HG02885 (cell line): ENCODE results near the gene LTBP1.

ENCODE experiments used
- ATAC-seq: cut with Tn5 transposase; IDR thresholded peaks from one replicate; pipeline ENCODE4 v1.9.1; 2021; ENCODE audit warnings: mild to moderate bottlenecking; ENCODE audit not compliant: unreplicated experiment, poor library complexity

LTBP1 gene

DNA sequence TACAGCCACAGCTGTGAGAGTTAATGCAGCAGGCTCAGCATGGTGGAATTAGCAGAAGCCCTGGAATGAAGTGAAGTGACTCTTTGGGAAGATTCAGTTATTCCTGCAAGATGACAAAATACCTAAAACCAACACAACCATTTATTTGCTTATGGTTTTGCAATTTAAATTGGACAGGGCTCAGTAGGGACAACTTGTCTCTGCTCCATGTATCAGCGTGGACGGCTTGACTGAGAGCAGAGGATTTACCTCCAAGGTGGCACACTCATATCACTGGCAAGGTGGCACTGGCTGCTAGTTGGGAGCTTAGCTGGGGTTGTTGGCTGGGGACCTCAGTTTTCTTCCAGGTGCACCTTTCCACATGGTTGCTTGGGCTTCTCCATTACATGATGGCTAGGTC, 58.3 kb downstream of the LTBP1 start:
- ATAC-seq: no peak

DNA sequence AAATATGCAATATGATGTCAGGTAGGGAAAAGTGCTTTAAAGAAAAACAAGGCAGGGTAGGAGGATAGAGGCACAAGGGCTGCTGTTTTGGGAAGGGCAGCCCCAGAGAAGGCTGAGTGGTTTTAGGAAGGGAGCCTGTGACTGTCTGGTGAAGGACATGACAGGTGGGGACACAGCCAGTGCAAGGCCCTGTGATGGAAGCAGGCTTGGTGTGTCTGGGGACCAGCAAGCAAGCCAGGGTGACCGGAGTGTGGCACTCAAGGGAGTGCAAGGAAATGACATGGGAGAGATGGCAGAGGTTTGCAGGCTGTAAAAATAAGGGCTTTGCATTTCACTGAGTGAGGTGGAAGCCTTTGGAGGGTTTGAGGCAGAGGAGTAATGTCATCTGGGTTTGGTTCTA, 62.0 kb downstream of the LTBP1 start:
- ATAC-seq: no peak

DNA sequence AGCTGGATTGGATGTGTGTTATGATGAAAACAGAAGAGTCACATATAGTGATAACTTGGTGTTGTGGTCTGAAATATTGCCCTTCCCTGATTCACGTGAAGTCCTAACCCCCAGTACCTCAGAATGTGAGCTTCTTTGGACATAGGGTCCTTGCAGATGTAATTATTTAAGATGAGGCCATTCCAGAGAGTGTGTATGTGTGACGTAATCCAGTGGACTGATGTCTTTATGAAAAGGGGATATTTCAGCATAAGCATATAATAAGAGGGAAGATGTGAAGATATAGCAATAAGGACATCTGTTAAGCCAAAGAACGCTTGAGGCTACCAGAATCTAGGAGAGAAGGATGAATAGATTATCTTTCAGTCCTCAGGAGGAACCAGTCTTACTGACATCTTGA, 62.5 kb downstream of the LTBP1 start:
- no peak for ATAC-seq

DNA sequence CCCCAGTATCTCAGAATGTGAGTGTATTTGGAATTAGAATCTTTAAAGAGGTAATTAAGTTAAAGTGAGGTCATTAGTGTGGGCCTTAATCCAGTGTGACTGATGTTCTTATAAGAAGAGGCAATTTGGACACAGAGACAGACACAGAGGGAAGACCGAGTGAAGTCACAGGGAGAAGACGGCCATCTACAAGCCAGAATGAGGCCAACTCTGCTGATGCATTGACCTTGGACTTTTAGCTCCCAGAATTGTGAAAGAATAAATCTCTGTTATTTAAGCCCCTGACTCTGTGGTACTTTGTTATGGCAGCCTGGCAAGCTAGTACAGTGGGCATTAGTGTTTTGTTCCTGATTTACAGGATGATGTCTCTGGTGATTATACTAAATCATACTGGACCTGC, 64.6 kb downstream of the LTBP1 start:
- no peak for ATAC-seq

DNA sequence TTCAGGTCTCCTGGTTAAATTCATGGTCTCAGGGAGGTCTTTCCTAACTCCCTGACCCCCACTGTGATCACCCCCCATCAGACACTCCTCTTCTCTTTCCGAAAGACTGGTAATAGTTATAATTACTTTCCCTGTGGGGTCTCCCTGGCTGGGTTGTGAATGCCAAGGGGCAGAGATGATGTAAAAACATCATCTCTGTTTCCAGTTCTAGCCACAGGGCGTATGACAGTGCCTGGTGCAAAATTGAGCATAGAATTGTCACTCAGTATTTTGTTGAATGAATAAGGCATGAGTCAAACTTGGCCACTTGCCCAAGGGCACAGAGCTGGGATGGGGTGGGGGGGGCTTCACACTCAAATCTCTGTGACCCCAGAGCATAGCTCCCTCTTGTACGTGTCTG, 65.2 kb downstream of the LTBP1 start:
- no peak for ATAC-seq

DNA sequence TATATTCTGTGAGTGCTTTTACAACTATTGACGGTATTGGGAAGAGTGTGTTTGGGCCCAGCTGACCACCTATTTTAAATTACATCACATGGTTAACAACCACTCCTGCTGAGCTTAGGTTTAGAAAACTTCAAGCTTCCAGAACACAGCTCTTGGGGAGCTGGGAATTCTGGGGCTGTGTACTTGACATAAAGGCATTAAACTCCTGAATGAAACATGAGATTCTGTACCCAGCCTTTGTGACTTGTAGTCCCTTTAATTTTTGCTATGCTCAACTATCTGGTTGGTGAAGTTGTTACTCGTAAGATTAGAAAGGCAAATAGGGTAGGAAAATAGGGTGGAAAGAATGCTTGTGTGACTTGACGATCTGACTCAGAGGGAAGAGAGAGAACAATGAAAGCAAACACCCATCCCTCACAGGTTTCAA, 66.9 kb downstream of the LTBP1 start:
- no peak for ATAC-seq

DNA sequence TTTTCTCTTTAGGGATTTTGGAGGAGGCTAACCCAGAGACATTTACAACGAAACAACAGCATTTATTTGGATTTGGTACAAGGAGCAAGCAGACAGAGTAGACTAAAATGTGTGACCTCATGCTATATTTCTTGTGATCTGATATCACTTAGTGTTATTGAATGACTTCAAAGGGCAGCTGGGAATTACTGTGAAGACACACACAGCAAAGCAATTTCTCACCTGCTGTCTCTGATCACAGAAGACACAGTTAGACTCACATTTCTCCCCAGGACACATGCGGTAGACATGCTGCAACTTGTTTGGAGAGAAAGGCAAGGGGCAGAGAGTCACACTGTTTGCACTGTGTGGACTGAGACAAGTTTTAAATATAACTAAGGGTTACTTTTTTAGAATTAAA, 67.5 kb downstream of the LTBP1 start:
- no peak for ATAC-seq

DNA sequence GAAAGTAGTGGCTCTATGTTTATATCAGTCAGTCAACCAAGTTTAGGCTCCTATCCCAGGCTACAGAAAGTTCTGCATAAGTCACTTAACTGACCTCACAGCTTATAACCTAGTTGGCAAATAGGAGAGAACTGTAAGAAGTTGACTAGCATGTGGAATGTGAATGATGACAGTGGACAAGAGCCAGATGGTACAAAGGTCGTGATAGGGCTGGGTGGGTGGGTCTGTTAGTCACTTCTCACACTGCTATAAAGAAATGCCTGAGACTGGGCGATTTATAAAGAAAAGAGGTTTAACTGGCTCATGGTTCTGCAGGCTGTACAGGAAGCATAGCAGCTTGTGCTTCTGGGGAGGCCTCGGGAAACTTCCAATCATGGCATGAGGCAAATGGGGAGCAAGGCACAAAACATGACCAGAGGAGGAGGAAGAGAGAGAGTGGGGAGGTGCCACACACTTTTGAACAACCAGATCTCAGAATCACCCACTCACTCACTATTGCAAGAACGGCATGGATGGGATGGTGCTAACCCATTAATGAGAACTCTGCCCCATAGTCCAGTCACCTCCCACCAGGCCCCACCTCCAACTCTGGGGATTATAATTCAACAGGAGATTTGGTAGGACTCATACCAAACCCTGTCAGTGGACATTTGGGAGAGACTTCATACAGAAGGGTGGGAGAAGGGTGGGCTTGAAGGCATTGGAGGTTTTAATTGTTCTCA, 68.8 kb downstream of the LTBP1 start:
- ATAC-seq: no peak

DNA sequence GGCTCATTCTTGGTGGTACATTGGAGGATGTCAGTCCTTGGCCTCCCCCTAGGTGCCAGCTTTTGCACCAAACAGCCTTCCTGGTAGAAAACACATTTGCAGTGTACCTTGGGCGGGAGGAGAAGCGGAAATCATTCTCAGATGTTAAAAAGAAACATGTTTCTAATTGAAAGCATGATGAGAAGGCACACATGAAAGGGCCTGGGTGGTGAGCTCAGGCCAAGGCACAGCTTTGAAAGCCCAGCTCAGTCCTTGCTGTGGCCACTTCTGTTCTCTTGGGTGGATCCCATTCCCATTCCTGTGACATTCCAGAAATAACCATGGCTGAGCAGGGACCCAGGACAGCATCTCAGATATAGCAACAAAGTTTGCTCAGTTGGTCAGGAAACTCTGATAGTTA, 71.5 kb downstream of the LTBP1 start:
- no peak for ATAC-seq

DNA sequence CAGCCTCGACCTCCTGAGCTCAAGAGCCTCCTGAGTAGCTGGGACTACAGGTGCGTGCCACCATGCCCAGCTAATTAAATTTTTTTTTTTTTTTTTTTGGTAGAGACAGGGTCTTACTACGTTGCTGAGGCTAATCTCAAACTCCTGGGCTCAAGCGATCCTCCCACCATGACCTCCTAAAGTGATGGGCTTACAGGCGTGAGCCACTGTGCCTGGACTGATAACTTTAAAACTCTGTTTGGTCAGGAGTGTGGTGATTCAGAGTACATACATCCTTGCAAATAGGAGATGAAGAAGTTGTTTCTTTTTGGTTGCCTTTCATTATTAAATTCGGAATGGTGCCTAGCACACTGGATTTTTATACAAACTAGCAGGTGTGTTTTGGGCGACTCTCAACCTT, 73.0 kb downstream of the LTBP1 start:
- no peak for ATAC-seq

DNA sequence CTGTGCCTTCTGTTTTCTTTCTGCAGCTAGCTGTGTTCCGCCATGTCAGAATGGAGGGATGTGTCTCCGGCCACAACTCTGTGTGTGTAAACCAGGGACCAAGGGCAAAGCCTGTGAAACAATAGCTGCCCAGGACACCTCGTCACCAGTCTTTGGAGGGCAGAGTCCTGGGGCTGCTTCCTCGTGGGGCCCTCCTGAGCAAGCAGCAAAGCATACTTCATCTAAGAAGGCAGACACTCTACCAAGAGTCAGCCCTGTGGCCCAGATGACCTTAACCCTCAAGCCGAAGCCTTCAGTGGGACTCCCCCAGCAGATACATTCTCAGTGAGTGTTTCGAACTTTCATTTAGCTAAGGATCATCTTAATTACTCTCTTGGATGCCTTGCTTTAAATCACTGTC, 74.1 kb downstream of the LTBP1 start:
- no peak for ATAC-seq

DNA sequence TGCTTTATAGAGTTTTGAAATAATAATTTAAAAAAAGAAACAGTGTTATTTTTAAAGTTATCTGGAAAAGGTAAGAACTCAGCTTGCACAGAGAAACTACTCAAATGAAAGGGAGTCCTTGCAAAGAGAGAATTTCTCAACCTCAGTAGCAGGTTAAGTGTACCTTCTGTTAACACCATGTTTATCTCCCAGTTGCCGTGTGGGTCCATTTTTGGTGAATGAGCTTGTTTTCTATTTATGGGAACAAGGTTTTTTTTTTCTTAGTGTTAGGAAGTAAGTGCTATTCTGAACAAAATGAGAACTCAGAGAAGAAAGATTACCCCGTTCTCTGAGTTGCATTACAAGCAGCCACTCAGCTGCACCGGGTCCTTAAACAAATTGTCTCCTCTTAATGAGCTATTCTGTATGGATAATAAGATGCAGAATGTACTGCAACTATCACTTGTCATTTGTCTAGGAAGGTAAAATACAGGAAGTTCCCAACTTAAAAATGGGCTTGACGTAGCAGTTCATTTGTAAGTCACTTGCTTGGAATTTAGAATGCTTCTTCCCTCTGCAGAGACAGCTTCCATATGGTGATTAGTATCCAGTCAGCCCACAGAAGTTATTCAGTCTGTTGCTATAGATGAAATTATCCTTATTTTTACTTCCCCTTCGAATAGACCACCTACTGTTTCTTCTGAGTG, 74.9 kb downstream of the LTBP1 start:
- ATAC-seq: no peak

DNA sequence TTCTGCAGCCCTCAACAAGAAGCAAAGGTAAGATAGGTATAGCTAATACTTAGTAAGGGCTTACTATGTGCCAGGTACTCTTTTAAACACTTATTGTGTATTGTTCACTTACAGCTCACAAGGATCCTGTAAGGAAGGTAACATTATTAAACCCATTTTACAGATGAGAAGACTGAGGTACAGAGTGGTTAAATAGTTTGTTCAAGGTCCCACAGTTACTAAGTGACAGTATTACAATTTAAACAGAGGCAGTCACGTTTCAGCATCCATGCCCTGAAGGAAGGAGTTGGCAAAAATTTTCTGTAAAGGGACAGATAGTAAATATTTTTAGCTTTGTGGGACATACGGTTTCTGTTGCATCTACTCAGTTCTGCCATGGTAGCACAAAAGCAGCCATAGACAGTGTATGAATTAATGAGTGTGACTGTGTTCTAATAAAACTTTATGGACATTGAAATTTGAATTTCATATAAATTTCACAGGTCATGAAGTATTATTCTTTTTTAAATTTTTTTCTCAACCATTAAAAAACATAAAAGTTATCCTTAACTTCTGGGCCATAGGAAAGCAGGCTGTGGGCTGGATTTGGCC, 75.7 kb downstream of the LTBP1 start:
- no peak for ATAC-seq

DNA sequence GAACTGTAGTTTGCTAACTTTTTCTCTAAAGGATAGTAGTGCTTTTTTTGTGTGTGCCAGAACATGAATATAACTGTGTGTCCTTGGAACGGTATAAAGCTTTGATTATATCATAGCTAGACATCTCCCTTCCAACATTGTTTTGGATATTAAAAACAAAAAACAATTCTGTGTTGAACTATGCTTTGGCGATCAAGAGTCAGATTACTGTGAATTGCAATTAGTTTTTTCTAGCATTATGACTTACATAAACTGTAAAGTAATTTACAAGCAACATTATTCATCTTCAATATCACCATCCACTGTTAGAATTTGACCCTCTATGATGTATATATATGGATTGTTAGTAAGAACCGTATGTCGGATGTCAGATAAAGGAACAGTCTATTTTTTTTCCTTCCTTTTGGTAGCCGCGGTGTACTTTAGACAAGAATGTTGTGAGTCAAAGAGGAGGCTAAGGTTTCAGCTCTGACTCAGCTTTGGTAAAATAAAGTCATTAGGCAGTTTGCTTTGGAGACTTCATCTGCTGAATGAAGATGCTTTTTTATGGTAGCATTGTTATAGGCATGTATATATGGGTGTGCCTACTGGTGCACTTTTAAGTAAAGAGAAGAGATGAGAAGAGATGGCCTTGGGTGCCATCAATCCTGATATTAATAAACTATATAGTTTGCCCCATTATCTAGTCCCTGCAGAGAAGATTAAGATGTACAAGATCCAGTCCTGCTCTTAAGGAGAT, 76.4 kb downstream of the LTBP1 start:
- ATAC-seq: no peak

DNA sequence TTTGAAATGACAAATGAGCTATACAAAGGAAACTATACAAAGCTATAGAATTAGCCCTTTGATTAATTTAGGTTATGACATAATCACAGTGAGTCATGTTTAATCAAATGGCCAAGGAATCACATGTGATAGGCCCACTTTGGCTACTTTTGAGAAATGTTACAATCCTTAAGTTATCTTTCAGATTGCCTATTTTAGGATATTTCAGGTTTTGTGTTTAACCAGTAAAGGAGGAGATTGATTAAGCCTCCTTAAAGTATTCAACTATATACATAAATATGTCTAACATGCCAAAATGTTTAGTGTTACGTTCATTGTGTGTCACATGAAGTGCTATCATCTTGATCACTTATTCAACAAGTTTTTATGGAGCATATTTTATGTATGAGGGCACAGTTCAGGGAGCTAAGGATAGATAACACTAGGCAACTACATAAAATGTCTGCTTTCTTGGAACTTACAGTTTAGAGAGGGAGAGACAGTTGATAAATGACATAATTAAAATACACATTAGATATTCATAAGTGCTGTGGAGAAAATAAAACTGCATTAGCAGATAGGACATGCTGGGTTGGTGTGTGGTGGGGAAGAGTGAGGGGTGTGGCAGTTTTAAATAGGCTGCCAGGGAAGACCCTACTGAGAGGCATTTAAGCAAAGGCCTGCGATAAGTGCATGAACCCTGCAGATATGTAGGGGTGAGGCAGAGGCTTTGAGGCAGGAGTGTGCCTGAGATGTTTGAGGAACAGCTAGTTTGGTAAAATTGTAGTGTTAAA, 77.2 kb downstream of the LTBP1 start:
- ATAC-seq: no peak

DNA sequence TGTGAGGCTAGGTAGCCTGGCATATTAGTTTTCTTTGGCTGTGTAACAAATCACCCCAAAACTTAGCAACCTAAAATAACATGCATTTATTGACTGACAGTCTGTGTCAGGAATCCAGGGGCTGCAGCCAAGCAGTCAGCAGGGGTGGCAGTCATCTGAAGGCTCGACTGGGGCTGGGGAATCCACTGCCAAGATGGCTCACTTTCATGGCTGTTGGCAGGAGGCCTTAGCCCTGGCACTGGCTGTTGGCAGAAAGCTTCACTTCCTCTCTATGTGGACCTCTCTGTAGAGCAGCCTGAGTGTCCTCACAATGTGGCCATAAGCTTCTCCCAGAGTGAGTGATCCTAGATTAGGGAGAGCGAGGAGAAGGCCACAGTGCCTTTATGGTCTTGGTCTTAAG, 78.0 kb downstream of the LTBP1 start:
- no peak for ATAC-seq

DNA sequence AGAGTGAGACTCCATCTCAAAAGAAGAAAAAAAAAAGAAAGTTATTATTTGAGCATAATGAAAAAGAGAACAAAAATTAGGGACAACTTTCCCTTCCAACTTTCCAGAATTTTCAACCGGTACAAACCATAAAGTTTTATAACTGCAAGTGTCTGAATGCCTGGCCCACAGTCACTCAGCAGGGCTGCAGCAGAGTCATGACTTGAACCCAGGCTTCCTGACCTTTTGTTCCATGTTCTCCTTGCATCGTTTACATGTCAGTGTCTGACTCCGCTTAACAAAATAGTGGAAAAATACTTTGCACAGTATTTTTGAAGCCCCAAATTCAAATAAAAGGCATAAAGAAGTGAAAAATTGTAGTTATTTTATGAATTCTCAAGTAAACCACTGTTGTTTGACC, 82.7 kb downstream of the LTBP1 start:
- no peak for ATAC-seq

DNA sequence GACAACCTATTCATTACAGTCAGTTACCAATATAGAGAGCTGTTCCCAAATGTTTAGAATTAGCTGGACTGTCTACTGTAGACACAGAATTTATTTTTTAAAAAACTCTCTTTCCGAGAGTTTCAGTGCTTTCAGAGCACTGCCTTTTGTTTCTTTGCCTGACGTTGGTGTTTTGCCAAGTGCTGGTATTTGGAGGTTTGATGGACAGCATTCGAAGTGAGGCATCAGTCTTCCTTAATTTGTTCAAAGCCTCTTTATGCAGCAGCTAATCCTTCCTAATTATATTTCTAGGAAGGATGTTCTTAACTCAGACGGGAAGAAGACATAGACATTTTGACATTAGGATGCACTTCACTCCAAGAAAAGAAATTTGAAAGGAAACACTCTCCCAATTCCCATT, 83.2 kb downstream of the LTBP1 start:
- no peak for ATAC-seq

DNA sequence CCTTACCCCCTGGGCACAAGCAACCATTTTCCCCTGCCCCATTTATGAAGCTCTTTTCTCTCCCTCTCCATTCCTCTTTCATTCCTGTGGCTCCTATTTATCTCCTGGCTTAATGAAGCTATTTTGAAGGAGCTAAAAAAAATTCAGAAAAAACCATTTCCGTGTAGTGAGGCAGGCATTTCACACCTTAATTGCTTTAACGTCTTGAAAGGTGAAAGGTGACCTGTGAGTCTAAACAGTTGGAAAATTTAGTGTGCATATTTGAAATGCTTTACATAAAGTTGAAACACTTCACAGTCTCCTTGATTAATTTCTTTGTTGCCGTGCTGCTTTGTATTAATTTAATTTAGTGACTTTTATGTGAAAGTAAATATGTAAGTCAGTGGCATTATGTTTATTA, 83.6 kb downstream of the LTBP1 start:
- no peak for ATAC-seq

DNA sequence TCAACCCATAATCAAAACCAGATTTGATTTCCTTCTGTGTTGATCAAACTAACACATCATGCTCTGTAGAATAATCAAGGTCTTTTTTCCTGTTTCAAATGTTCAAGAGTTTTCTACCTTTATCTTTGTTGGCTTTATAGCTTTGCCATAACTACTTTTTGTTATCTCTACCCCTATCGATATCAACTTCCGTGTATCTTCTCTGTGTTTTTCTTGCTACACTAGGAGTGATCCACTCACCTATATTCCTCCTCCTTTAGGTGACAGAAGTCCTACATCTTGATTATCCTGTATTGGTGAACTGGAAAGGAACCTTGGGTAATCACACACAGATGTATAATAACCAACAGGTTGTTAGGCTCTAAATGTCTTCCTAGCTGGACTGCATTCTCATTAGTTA, 85.5 kb downstream of the LTBP1 start:
- ATAC-seq: no peak
